Measurements from ENCODE around the gene TPRKB. TPM values are rescaled to one million over a fixed set of nuclear protein-coding genes. Genes with fewer than 3 reads are reported as not detected.

The TPRKB gene
- total and polyA plus RNA-seq, 2 donors from 2014 or later = 25.3 to 42.2 TPM

DNA sequence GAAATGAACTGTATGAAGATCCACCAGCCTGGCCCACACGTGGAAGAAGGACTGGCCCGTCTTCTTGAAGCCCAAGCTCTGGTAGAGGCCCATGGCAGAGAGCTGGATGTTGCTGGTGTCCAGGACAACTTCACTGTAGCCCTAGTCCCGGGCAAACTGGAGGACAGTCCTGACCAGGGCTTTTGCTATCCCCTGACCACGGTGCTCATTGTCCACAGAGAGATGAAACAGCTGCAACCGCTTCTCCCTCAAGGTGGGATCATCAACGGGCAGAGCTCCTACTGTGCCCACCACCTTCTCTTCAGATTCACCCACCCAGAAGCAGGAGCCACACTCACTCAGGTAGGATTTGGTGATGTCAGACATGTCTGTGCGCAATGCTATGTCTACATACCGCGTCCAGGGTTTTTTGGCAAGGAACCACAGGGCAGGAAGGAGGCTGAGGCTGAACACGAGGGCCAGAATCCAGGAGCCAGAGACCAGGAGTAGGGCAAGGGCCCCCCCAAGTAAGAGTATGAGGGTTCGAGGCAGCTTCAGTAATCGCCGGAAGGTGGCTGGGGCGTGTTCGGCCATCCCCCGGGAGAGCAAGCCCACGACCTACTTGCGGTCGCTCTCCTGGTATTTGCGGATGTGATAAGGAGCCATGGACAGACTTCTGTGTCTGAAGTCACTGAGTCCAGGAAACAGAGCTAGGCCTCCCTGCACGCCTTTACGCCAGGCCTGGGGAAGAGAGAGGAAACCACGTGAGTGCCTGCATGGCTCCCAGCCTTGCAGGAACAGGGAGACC lies 36.3 kb downstream of the TPRKB start:
- H3K4me3 ChIP-seq (ENCODE audit: low read length in 3 of 3) = peak overlapping the region in 2 of 3 donors; percentile 21 to 61
- peaks cover 0 to 29% (median 27%) of the 10 kb centered on the region in 3 donors for H3K4me1 ChIP-seq (ENCODE audit: control insufficient read depth in 2 of 3, insufficient read depth in 2 of 3, low read depth in 1 of 3, low read length in 3 of 3)
- H3K27me3 ChIP-seq (ENCODE audit: control insufficient read depth, insufficient read depth, low read length) = no peaks in the 10 kb centered on the region
- FAIRE-seq (no peak), DNase-seq (peak in 1 of 5 donors; percentile 16)
- no peak for TF ChIP-seq CTCF (IDR thresholded peaks at IDR 0.05; ENCODE audit: borderline replicate concordance, extremely low read depth, insufficient read depth)
- peak overlapping the region; percentile 13 to 43 for H3K27ac ChIP-seq (ENCODE audit: low read depth in 2 of 2, low read length in 2 of 2)
- no peak overlapping the region for H3K9ac ChIP-seq (ENCODE audit: low read length in 3 of 3)
- no peaks in the 10 kb centered on the region for H3K9me3 ChIP-seq (ENCODE audit: control insufficient read depth in 2 of 3, insufficient read depth in 1 of 3, low read length in 3 of 3)
- no peaks in the 10 kb centered on the region for H3K36me3 ChIP-seq (ENCODE audit: control insufficient read depth in 2 of 3, insufficient read depth in 3 of 3, low read length in 3 of 3)
- intact Hi-C loops (cut with DNase I) = no loop called here

- TF ChIP-seq CTCF (IDR thresholded peaks at IDR 0.05; ENCODE audit: borderline replicate concordance, extremely low read depth, insufficient read depth) = no peak
- peak overlapping the region in 1 of 2 donors; percentile 13 for H3K27ac ChIP-seq (ENCODE audit: low read depth in 2 of 2, low read length in 2 of 2)
- no peaks in the 10 kb centered on the region for H3K27me3 ChIP-seq (ENCODE audit: control insufficient read depth, insufficient read depth, low read length)
- no peaks in the 10 kb centered on the region for H3K36me3 ChIP-seq (ENCODE audit: control insufficient read depth in 2 of 3, insufficient read depth in 3 of 3, low read length in 3 of 3)
- no peak overlapping the region for H3K9ac ChIP-seq (ENCODE audit: low read length in 3 of 3)
- no peak for DNase-seq
- H3K9me3 ChIP-seq (ENCODE audit: control insufficient read depth in 2 of 3, insufficient read depth in 1 of 3, low read length in 3 of 3) = no peaks in the 10 kb centered on the region
- FAIRE-seq = no peak
- peak overlapping the region in 2 of 3 donors; percentile 21 to 61 for H3K4me3 ChIP-seq (ENCODE audit: low read length in 3 of 3)
- intact Hi-C loops (cut with DNase I) = no loop called here
- H3K4me1 ChIP-seq (ENCODE audit: control insufficient read depth in 2 of 3, insufficient read depth in 2 of 3, low read depth in 1 of 3, low read length in 3 of 3) = peaks cover 0 to 29% (median 27%) of the 10 kb centered on the region in 3 donors
Measured at GRCh38 chr2:73700131-73700611, 37.0 kb downstream of the TPRKB start.

- Histone ChIP-seq H3K27ac (ENCODE audit: low read depth in 2 of 2, low read length in 2 of 2) (no peak overlapping the region), H3K9me3 (ENCODE audit: control insufficient read depth in 2 of 3, insufficient read depth in 1 of 3, low read length in 3 of 3) (no peaks in the 10 kb centered on the region), H3K4me3 (ENCODE audit: low read length in 3 of 3) (no peak overlapping the region), H3K9ac (ENCODE audit: low read length in 3 of 3) (no peak overlapping the region), H3K27me3 (ENCODE audit: control insufficient read depth, insufficient read depth, low read length) (no peaks in the 10 kb centered on the region), H3K4me1 (ENCODE audit: control insufficient read depth in 2 of 3, insufficient read depth in 2 of 3, low read depth in 1 of 3, low read length in 3 of 3) (peaks cover 0 to 29% (median 27%) of the 10 kb centered on the region in 3 donors), H3K36me3 (ENCODE audit: control insufficient read depth in 2 of 3, insufficient read depth in 3 of 3, low read length in 3 of 3) (no peaks in the 10 kb centered on the region)
- DNase-seq = no peak
- TF ChIP-seq CTCF (IDR thresholded peaks at IDR 0.05; ENCODE audit: borderline replicate concordance, extremely low read depth, insufficient read depth) = no peak
- intact Hi-C loops (cut with DNase I) = no loop called here
- no peak for FAIRE-seq
Measured at GRCh38 chr2:73699437-73699836, 37.7 kb downstream of the TPRKB start.

Data from kidney (tissue), 14 donors.